Gastrocnemius medialis (tissue), 4 donors: ENCODE measurements around the gene ADAMTS19.

Experiments used
- CTCF ChIP-seq, 5 experiments: fragments of 450-650 bp in 3 of 5; fragments of 200-600 bp in 2 of 5; sonication (generic) in 2 of 5; IDR thresholded peaks in 4 of 5; conservative IDR thresholded peaks in 1 of 5; 1 replicate in 4 of 5; 2 replicates in 1 of 5; pipeline ENCODE4 v1.5.1; 2016 to 2019; ENCODE audit warnings: antibody characterized with exemption in 5 of 5, mild to moderate bottlenecking in 3 of 5, moderate library complexity in 3 of 5
- POLR2A ChIP-seq, 2 donors: fragments of 450-650 bp; IDR thresholded peaks; one replicate each; pipeline ENCODE4 v1.6.1; 2017; ENCODE audit warnings: antibody characterized with exemption in 2 of 2, mild to moderate bottlenecking in 2 of 2, moderate library complexity in 2 of 2

- TF ChIP-seq CTCF (IDR thresholded peaks at IDR 0.05 in 4 of 5, conservative IDR thresholded peaks at IDR 0.05 in 1 of 5) (no peak), POLR2A (IDR thresholded peaks at IDR 0.05) (no peak)
Observed at GRCh38 chr5:129459777-129460671, at the start of gene ADAMTS19.
